Right lobe of liver (tissue), 4 donors: ENCODE results near the gene RNF152.

Experiments
- CTCF ChIP-seq, 4 donors: fragments of 200-600 bp in 3 of 4; fragments of 450-650 bp in 1 of 4; IDR thresholded peaks; one replicate each; pipeline versions ENCODE4 v1.5.1 to v1.8.0; 2016 to 2022; ENCODE audit warnings: antibody characterized with exemption in 4 of 4, mild to moderate bottlenecking in 2 of 4
- POLR2A ChIP-seq: fragments of 450-650 bp; IDR thresholded peaks from one replicate; pipeline ENCODE4 v1.6.1; 2017; ENCODE audit warnings: antibody characterized with exemption, mild to moderate bottlenecking
- donor health status: DM: no; HTN: no; CAD: no.
- donor health status: DM: no; HTN: no; CAD: no.
- donor health status: DM: no; HTN: yes; CAD: no.

DNA sequence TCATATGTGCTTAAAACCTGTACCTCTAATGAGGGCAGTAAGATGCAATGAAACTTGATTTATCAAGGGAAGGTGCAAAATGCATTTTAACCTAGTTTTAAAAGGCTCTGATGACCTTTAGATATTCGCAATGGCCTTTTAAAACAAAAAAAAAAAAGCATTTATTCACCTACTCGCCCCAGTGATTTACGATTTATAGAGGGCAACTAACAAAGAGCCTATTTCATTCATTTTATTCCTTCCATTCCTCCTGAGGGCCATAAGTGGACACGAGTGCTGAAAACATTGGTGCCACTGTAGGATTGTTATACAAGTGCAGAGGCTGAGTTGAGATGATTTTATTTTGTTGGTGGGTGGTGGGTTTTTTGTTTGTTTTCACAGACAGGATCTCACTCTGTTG, 48.1 kb downstream of the RNF152 start:
- TF ChIP-seq CTCF (IDR thresholded peaks at IDR 0.05) (no peak), POLR2A (no peak)
